Panc1 (cell line): Measurements from ENCODE around the gene DCXR. TPM values are rescaled to one million over a fixed set of nuclear protein-coding genes. Genes with fewer than 3 reads are reported as not detected.

Experiments
- ATAC-seq: fragments of 200-7000 bp; cut with Tn5 transposase; 2 replicates; pipeline ENCODE4 v1.9.1; 2020; ENCODE audit warnings: mild to moderate bottlenecking, moderate library complexity
- BruUV-seq: library from RNA; stranded (reverse); fragments of 400-500 nt; replicated peaks from 2 replicates; lab custom pipeline; 2021; lab: Mats Ljungman, UMichigan
- CTCF ChIA-PET: fragments of 300-600 bp; sonication (Branson Sonifier 250); formaldehyde crosslinking; loops from one replicate; lab custom pipeline; 2022; ENCODE audit warnings: antibody characterized with exemption; lab: Charles Lee
- POLR2A ChIA-PET: fragments of 300-600 bp; sonication (Branson Sonifier 250); formaldehyde crosslinking; loops from one replicate; lab custom pipeline; 2022; ENCODE audit warnings: antibody characterized with exemption; lab: Charles Lee
- DNase-seq: peaks from one replicate; pipeline ENCODE4 v3.0.0-alpha.2; 2010; ENCODE audit warnings: low read depth, low spot score
- H3K27ac ChIP-seq: 2 replicates; pipeline ENCODE4 v1.5.1; 2011; ENCODE audit warnings: mild to moderate bottlenecking, low read length, inconsistent platforms
- H3K27me3 ChIP-seq: fragments of 200-500 bp; sonication (Bioruptor generic); 2 replicates; pipeline ENCODE4 v1.6.0; 2014; ENCODE audit warnings: low read length, inconsistent platforms; ENCODE audit not compliant: control insufficient read depth, insufficient read depth
- H3K36me3 ChIP-seq: fragments of 200-500 bp; sonication (Bioruptor generic); 2 replicates; pipeline ENCODE4 v1.5.1; 2014; ENCODE audit warnings: inconsistent platforms, mild to moderate bottlenecking, low read length, moderate library complexity; ENCODE audit not compliant: control insufficient read depth, insufficient read depth
- H3K4me1 ChIP-seq: 2 replicates; pipeline ENCODE4 v1.5.1; 2011; ENCODE audit warnings: inconsistent platforms, mild to moderate bottlenecking, low read length, moderate library complexity; ENCODE audit not compliant: control insufficient read depth, insufficient read depth
- H3K4me3 ChIP-seq, 2 experiments: 2 replicates each; pipeline ENCODE4 v1.5.1; 2011 to 2012; ENCODE audit warnings: low read depth in 2 of 2, low read length in 2 of 2, mild to moderate bottlenecking in 2 of 2, inconsistent platforms in 1 of 2, moderate library complexity in 1 of 2
- H3K9me3 ChIP-seq: fragments of 200-500 bp; sonication (Bioruptor generic); 2 replicates; pipeline ENCODE4 v1.5.1; 2014; ENCODE audit warnings: low read depth, mild to moderate bottlenecking, inconsistent platforms, low read length, moderate library complexity; ENCODE audit not compliant: control insufficient read depth, insufficient read depth
- CTCF ChIP-seq: fragments of 450-650 bp; IDR thresholded peaks from 2 replicates; pipeline ENCODE4 v1.5.1; 2017; ENCODE audit warnings: mild to moderate bottlenecking
- POLR2AphosphoS5 ChIP-seq: IDR thresholded peaks from 2 replicates; pipeline ENCODE4 v1.6.1; 2012; ENCODE audit warnings: mild to moderate bottlenecking, low read depth, low read length, moderate library complexity
- REST ChIP-seq, 2 experiments: IDR thresholded peaks; 2 replicates each; pipeline ENCODE4 v1.6.1; 2011 to 2012; ENCODE audit warnings: low read depth in 2 of 2, control low read depth in 1 of 2, low read length in 1 of 2, mild to moderate bottlenecking in 1 of 2, moderate library complexity in 1 of 2; ENCODE audit not compliant: insufficient read depth in 1 of 2
- SIN3A ChIP-seq: IDR thresholded peaks from 2 replicates; pipeline ENCODE4 v1.6.1; 2012; ENCODE audit warnings: low read depth, mild to moderate bottlenecking, low read length, moderate library complexity, borderline replicate concordance; ENCODE audit not compliant: insufficient read depth
- TCF7L2 ChIP-seq: IDR thresholded peaks from 2 replicates; pipeline ENCODE4 v1.6.1; 2011; ENCODE audit warnings: mild to moderate bottlenecking, low read depth, low read length, inconsistent platforms
- in situ Hi-C: cut with HindIII; loops from 2 replicates; pipeline ENCODE4 v1.10.0; 2016; ENCODE audit warnings: low sequenced_read_pairs, low pct_unique_long_range_greater_than_20kb
- intact Hi-C: fragments of 100-400 bp; cut with micrococcal nuclease; formaldehyde crosslinking; loops from one replicate; pipeline ENCODE4 v1.10.0; 2022; ENCODE audit not compliant: unreplicated experiment
- total RNA-seq: library from RNA; stranded (reverse); gene quantifications from one replicate; pipeline ENCODE4 v1.2.1, GENCODE V29; 2021; ENCODE audit not compliant: unreplicated experiment

DCXR gene
- total RNA-seq, 1 experiment from 2014 or later: 128 TPM

- ATAC-seq (no peak), DNase-seq (no peak)
- Histone ChIP-seq H3K36me3 (no peaks in the 10 kb centered on the region; the same call in none of the 2 replicates), H3K27me3 (no peaks in the 10 kb centered on the region), H3K4me1 (peaks cover 25% of the 10 kb centered on the region), H3K4me3 (no peak overlapping the region), H3K27ac (peak overlapping the region; percentile 41; the same call in 1 of the 2 replicates), H3K9me3 (no peaks in the 10 kb centered on the region)
- intact Hi-C loops (no loop called here), in situ Hi-C loops (no loop called here)
- CTCF ChIA-PET: interaction anchor here (0.6 kb wide), 1 partner anchor 148 kb away, joined by 5 read pairs; no protein-coding TSS in a partner anchor
- POLR2A ChIA-PET: no interaction called here
- TF ChIP-seq TCF7L2 (no peak), POLR2AphosphoS5 (no peak), CTCF (no peak), SIN3A (no peak), REST (IDR thresholded peaks at IDR 0.05; ENCODE audit: insufficient read depth in 1 of 2, low read depth in 2 of 2, low read length in 1 of 2) (no peak)
- no TSS peak for BruUV-seq
Measured at GRCh38 chr17:82078433-82078832, 40.9 kb upstream of the DCXR start.

- intact Hi-C loops: no loop called here
- ChIA-PET POLR2A (interaction anchor here (0.6 kb wide), 1 partner anchor 15 kb away, joined by 6 read pairs; no protein-coding TSS in a partner anchor), CTCF (interaction anchor here (0.6 kb wide), 1 partner anchor 47 kb away, joined by 4 read pairs; no protein-coding TSS in a partner anchor)
- no peaks in the 10 kb centered on the region for H3K27me3 ChIP-seq
- no TSS peak for BruUV-seq
- ATAC-seq (peak; percentile 52), DNase-seq (no peak)
- TF ChIP-seq REST (IDR thresholded peaks at IDR 0.05; ENCODE audit: insufficient read depth in 1 of 2, low read depth in 2 of 2, low read length in 1 of 2) (0 out of 4 replicates have a peak, but pooled peaks of 1 of the 2 experiments have one; percentile 6), CTCF (no peak), POLR2AphosphoS5 (peak; percentile 78), SIN3A (0 out of 2 replicates have a peak, but pooled peaks have one; percentile 26)
- no peaks in the 10 kb centered on the region for H3K9me3 ChIP-seq
- in situ Hi-C loops: no loop called here
- H3K4me3 ChIP-seq: no peak overlapping the region
- peaks cover 25% of the 10 kb centered on the region for H3K4me1 ChIP-seq
- H3K27ac ChIP-seq: peak overlapping the region; percentile 41; the same call in 1 of the 2 replicates
- no peaks in the 10 kb centered on the region; the same call in none of the 2 replicates for H3K36me3 ChIP-seq
Measured at GRCh38 chr17:82077617-82078358, 40.3 kb upstream of the DCXR start.
